Panc1 (cell line): Measurements from ENCODE around the gene OR13D1. TPM values are rescaled to one million over a fixed set of nuclear protein-coding genes. Genes with fewer than 3 reads are reported as not detected.
"Not testable (repeated sequence)": the region's sequence is repeated elsewhere in the genome, so short reads cannot be mapped to it uniquely, and the experiment has no call there.

Experiments used
- ATAC-seq: fragments of 200-7000 bp; cut with Tn5 transposase; 2 replicates; pipeline ENCODE4 v1.9.1; 2020; ENCODE audit warnings: mild to moderate bottlenecking, moderate library complexity
- BruUV-seq: library from RNA; stranded (reverse); fragments of 400-500 nt; replicated peaks from 2 replicates; lab custom pipeline; 2021; lab: Mats Ljungman, UMichigan
- CTCF ChIA-PET: fragments of 300-600 bp; sonication (Branson Sonifier 250); formaldehyde crosslinking; loops from one replicate; lab custom pipeline; 2022; ENCODE audit warnings: antibody characterized with exemption; lab: Charles Lee
- POLR2A ChIA-PET: fragments of 300-600 bp; sonication (Branson Sonifier 250); formaldehyde crosslinking; loops from one replicate; lab custom pipeline; 2022; ENCODE audit warnings: antibody characterized with exemption; lab: Charles Lee
- DNase-seq: peaks from one replicate; pipeline ENCODE4 v3.0.0-alpha.2; 2010; ENCODE audit warnings: low read depth, low spot score
- H3K27ac ChIP-seq: 2 replicates; pipeline ENCODE4 v1.5.1; 2011; ENCODE audit warnings: mild to moderate bottlenecking, low read length, inconsistent platforms
- H3K27me3 ChIP-seq: fragments of 200-500 bp; sonication (Bioruptor generic); 2 replicates; pipeline ENCODE4 v1.6.0; 2014; ENCODE audit warnings: low read length, inconsistent platforms; ENCODE audit not compliant: control insufficient read depth, insufficient read depth
- H3K36me3 ChIP-seq: fragments of 200-500 bp; sonication (Bioruptor generic); 2 replicates; pipeline ENCODE4 v1.5.1; 2014; ENCODE audit warnings: inconsistent platforms, mild to moderate bottlenecking, low read length, moderate library complexity; ENCODE audit not compliant: control insufficient read depth, insufficient read depth
- H3K4me1 ChIP-seq: 2 replicates; pipeline ENCODE4 v1.5.1; 2011; ENCODE audit warnings: inconsistent platforms, mild to moderate bottlenecking, low read length, moderate library complexity; ENCODE audit not compliant: control insufficient read depth, insufficient read depth
- H3K4me3 ChIP-seq, 2 experiments: 2 replicates each; pipeline ENCODE4 v1.5.1; 2011 to 2012; ENCODE audit warnings: low read depth in 2 of 2, low read length in 2 of 2, mild to moderate bottlenecking in 2 of 2, inconsistent platforms in 1 of 2, moderate library complexity in 1 of 2
- H3K9me3 ChIP-seq: fragments of 200-500 bp; sonication (Bioruptor generic); 2 replicates; pipeline ENCODE4 v1.5.1; 2014; ENCODE audit warnings: low read depth, mild to moderate bottlenecking, inconsistent platforms, low read length, moderate library complexity; ENCODE audit not compliant: control insufficient read depth, insufficient read depth
- CTCF ChIP-seq: fragments of 450-650 bp; IDR thresholded peaks from 2 replicates; pipeline ENCODE4 v1.5.1; 2017; ENCODE audit warnings: mild to moderate bottlenecking
- POLR2AphosphoS5 ChIP-seq: IDR thresholded peaks from 2 replicates; pipeline ENCODE4 v1.6.1; 2012; ENCODE audit warnings: mild to moderate bottlenecking, low read depth, low read length, moderate library complexity
- SIN3A ChIP-seq: IDR thresholded peaks from 2 replicates; pipeline ENCODE4 v1.6.1; 2012; ENCODE audit warnings: low read depth, mild to moderate bottlenecking, low read length, moderate library complexity, borderline replicate concordance; ENCODE audit not compliant: insufficient read depth
- TCF7L2 ChIP-seq: IDR thresholded peaks from 2 replicates; pipeline ENCODE4 v1.6.1; 2011; ENCODE audit warnings: mild to moderate bottlenecking, low read depth, low read length, inconsistent platforms
- in situ Hi-C: cut with HindIII; loops from 2 replicates; pipeline ENCODE4 v1.10.0; 2016; ENCODE audit warnings: low sequenced_read_pairs, low pct_unique_long_range_greater_than_20kb
- intact Hi-C: fragments of 100-400 bp; cut with micrococcal nuclease; formaldehyde crosslinking; loops from one replicate; pipeline ENCODE4 v1.10.0; 2022; ENCODE audit not compliant: unreplicated experiment
- total RNA-seq: library from RNA; stranded (reverse); gene quantifications from one replicate; pipeline ENCODE4 v1.2.1, GENCODE V29; 2021; ENCODE audit not compliant: unreplicated experiment
- TF ChIP-seq, protein P1 (sequence below), 2 experiments: IDR thresholded peaks; 2 replicates each; pipeline ENCODE4 v1.6.1; 2011 to 2012; ENCODE audit warnings: low read depth in 2 of 2, control low read depth in 1 of 2, low read length in 1 of 2, mild to moderate bottlenecking in 1 of 2, moderate library complexity in 1 of 2; ENCODE audit not compliant: insufficient read depth in 1 of 2

Gene OR13D1
- total RNA-seq, 1 experiment from 2014 or later, result not detected

DNA sequence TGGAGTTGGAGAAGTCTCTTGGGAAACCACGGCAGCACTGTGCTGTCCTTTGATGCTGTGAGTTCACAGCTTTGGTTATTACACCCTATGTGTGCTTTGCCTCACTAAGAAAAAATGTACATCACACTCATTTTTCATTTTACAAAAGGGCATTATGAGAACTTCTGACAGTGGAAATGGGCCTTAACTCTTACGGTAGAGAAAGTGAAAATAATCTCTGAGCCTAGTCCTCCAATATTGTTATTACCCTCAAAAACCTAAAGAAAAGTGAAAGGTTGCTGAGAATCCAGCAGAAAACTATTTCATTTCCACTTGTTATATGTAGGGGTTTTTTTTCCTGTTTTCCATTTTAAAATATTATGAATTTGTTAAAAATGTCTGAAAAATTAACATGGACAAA lies 8.2 kb upstream of the OR13D1 start:
- no peak overlapping the region for H3K4me3 ChIP-seq
- H3K27me3 ChIP-seq, result no peaks in the 10 kb centered on the region
- no TSS peak for BruUV-seq
- in situ Hi-C loops (no loop called here), intact Hi-C loops (no loop called here)
- H3K36me3 ChIP-seq, result no peaks in the 10 kb centered on the region
- ChIA-PET POLR2A (no interaction called here), CTCF (no interaction called here)
- ATAC-seq, result no peak
- TF ChIP-seq SIN3A, result no peak
- TF ChIP-seq, protein P1, sequence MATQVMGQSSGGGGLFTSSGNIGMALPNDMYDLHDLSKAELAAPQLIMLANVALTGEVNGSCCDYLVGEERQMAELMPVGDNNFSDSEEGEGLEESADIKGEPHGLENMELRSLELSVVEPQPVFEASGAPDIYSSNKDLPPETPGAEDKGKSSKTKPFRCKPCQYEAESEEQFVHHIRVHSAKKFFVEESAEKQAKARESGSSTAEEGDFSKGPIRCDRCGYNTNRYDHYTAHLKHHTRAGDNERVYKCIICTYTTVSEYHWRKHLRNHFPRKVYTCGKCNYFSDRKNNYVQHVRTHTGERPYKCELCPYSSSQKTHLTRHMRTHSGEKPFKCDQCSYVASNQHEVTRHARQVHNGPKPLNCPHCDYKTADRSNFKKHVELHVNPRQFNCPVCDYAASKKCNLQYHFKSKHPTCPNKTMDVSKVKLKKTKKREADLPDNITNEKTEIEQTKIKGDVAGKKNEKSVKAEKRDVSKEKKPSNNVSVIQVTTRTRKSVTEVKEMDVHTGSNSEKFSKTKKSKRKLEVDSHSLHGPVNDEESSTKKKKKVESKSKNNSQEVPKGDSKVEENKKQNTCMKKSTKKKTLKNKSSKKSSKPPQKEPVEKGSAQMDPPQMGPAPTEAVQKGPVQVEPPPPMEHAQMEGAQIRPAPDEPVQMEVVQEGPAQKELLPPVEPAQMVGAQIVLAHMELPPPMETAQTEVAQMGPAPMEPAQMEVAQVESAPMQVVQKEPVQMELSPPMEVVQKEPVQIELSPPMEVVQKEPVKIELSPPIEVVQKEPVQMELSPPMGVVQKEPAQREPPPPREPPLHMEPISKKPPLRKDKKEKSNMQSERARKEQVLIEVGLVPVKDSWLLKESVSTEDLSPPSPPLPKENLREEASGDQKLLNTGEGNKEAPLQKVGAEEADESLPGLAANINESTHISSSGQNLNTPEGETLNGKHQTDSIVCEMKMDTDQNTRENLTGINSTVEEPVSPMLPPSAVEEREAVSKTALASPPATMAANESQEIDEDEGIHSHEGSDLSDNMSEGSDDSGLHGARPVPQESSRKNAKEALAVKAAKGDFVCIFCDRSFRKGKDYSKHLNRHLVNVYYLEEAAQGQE (IDR thresholded peaks at IDR 0.05; ENCODE audit: insufficient read depth in 1 of 2, low read depth in 2 of 2, low read length in 1 of 2), result no peak
- no peak for TF ChIP-seq TCF7L2
- no peak for TF ChIP-seq POLR2AphosphoS5
- no peak for TF ChIP-seq CTCF
- no peaks in the 10 kb centered on the region for H3K9me3 ChIP-seq
- DNase-seq, result no peak
- H3K4me1 ChIP-seq, result no peaks in the 10 kb centered on the region
- no peak overlapping the region for H3K27ac ChIP-seq

- Histone ChIP-seq H3K4me3 (no peak overlapping the region), H3K4me1 (no peaks in the 10 kb centered on the region), H3K27ac (no peak overlapping the region), H3K36me3 (no peaks in the 10 kb centered on the region), H3K9me3 (no peaks in the 10 kb centered on the region), H3K27me3 (no peaks in the 10 kb centered on the region)
- TF ChIP-seq CTCF (no peak), SIN3A (no peak), POLR2AphosphoS5 (no peak), TCF7L2 (no peak)
- TF ChIP-seq, protein P1 (IDR thresholded peaks at IDR 0.05; ENCODE audit: insufficient read depth in 1 of 2, low read depth in 2 of 2, low read length in 1 of 2), result no peak
- ATAC-seq (no peak), DNase-seq (no peak)
- intact Hi-C loops (no loop called here), in situ Hi-C loops (no loop called here)
- POLR2A ChIA-PET, result no interaction called here
- CTCF ChIA-PET, result no interaction called here
- no TSS peak for BruUV-seq
Observed at GRCh38 chr9:104700306-104700705, 6.0 kb downstream of the OR13D1 start.

- H3K4me3 ChIP-seq, ATAC-seq, H3K9me3 ChIP-seq, H3K27ac ChIP-seq, DNase-seq, BruUV-seq, POLR2A ChIA-PET, H3K27me3 ChIP-seq, in situ Hi-C loops, H3K4me1 ChIP-seq, CTCF ChIA-PET, intact Hi-C loops, H3K36me3 ChIP-seq: not testable (repeated sequence)
Observed at GRCh38 chr9:104708737-104709136, 14.4 kb downstream of the OR13D1 start.
